Hematopoietic multipotent progenitor cell treated with erythropoietin and hydrocortisone succinate and interleukin-3 and kit ligand, for 8 days (in vitro differentiated cells): Measurements from ENCODE around the gene KLK13.

Experiments
- DNase-seq: peaks from one replicate; pipeline ENCODE4 v3.0.0-alpha.2; 2015

KLK13 gene

GRCh38 chr19:51091895-51092873 lies 27.3 kb upstream of the KLK13 start:
- no peak for DNase-seq

GRCh38 chr19:51091126-51091525 lies 26.2 kb upstream of the KLK13 start:
- DNase-seq, result no peak

GRCh38 chr19:51090471-51090870 lies 25.6 kb upstream of the KLK13 start:
- DNase-seq, result no peak

GRCh38 chr19:51089786-51090185 lies 24.9 kb upstream of the KLK13 start:
- no peak for DNase-seq

- no peak for DNase-seq
Observed at GRCh38 chr19:51086153-51086850, 21.4 kb upstream of the KLK13 start.

- no peak for DNase-seq
Observed at GRCh38 chr19:51084505-51084904, 19.6 kb upstream of the KLK13 start.

- DNase-seq, result no peak
Observed at GRCh38 chr19:51083783-51084182, 18.9 kb upstream of the KLK13 start.

- no peak for DNase-seq
Observed at GRCh38 chr19:51083181-51083580, 18.3 kb upstream of the KLK13 start.

- no peak for DNase-seq
Observed at GRCh38 chr19:51082611-51083010, 17.7 kb upstream of the KLK13 start, which contains the start of gene KLK14. TSS of gene KLK14 (minus strand) at chr19:51082887. CDS start at chr19:51082614, 273 bp downstream.

- no peak for DNase-seq
Observed at GRCh38 chr19:51081476-51081875, 16.6 kb upstream of the KLK13 start.

- DNase-seq, result no peak
Observed at GRCh38 chr19:51079481-51080110, 14.7 kb upstream of the KLK13 start.

GRCh38 chr19:51078731-51079130 lies 13.8 kb upstream of the KLK13 start:
- no peak for DNase-seq

GRCh38 chr19:51078104-51078503 lies 13.2 kb upstream of the KLK13 start:
- no peak for DNase-seq

- DNase-seq, result no peak
Observed at GRCh38 chr19:51076631-51077213, 11.8 kb upstream of the KLK13 start.

GRCh38 chr19:51075998-51076397 lies 11.1 kb upstream of the KLK13 start:
- DNase-seq, result no peak

GRCh38 chr19:51071095-51071405 lies 6.2 kb upstream of the KLK13 start:
- DNase-seq, result no peak

- no peak for DNase-seq
Observed at GRCh38 chr19:51070334-51071094, 5.6 kb upstream of the KLK13 start.

GRCh38 chr19:51066393-51067186 lies 1.7 kb upstream of the KLK13 start:
- no peak for DNase-seq

GRCh38 chr19:51065221-51065960 lies 499 bp upstream of the KLK13 start:
- DNase-seq, result no peak

GRCh38 chr19:51063664-51064063 lies 1.2 kb downstream of the KLK13 start:
- no peak for DNase-seq

- no peak for DNase-seq
Observed at GRCh38 chr19:51060973-51061372, 3.9 kb downstream of the KLK13 start.
